ENCODE data around the gene GASK1A. TPM values are rescaled to one million over a fixed set of nuclear protein-coding genes. Genes with fewer than 3 reads are reported as not detected.

The GASK1A gene
- total and polyA plus RNA-seq, 2 of the 8 experiments (the other 6 are each of a cell fraction or from before 2014, with no cell fraction given), result 4.7 to 7.9 TPM

DNA sequence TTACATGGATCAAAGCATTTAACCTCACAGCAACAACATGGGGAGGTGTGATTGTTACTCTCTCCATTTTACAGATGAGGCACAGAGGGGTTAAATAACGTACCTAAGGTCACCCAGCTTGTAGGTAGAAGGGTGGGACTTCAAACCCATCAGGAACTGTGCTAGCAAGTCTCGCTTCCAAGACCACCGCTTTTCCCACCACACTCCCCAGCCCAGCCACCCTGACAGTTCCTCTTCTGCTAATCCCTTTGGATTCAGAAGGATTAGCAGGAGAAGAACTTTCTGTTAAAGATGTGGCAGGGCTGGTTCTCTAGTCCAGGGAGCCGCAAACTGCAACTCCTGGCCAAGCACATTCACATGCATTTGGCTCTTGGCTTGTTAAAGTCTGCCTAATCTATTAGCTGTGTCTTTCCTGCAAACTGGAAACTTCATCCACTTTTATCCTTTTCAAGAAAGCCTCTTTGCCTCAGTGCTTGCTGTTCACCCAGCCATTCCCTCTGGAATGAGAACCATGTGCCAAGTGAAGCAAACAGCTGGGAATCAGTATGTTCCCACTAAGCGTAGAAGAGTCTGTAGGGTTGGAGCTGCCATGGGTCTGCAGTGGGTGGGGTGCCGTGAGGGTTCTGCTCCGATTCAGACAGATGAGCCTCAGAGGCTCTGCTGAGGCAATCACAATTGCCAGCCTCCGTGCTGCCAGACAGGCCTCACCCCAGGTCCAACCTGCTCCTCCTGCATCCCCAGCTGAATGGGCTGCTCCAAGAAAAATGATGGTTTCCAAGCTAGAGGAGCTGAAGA is 82.2 kb downstream of the GASK1A start:
- Histone ChIP-seq H2BK20ac (ENCODE audit: low read length) (no peak overlapping the region), H2AFZ (ENCODE audit: low read length) (no peak overlapping the region), H4K5ac (ENCODE audit: insufficient read length, low read depth, low read length) (no peak overlapping the region), H3K9me3 (ENCODE audit: insufficient read depth in 2 of 2, low read depth in 1 of 2, low read length in 1 of 2) (peaks cover 3 to 21% of the 10 kb centered on the region in 2 experiments; a peak in 2 of 4 replicates), H2BK12ac (ENCODE audit: low read depth, low read length) (no peak overlapping the region), H2BK15ac (ENCODE audit: low read length) (no peak overlapping the region), H4K20me1 (replicated peaks in 1 of 2; ENCODE audit: control insufficient read depth in 1 of 2, insufficient read depth in 2 of 2, low read length in 2 of 2) (no peaks in the 10 kb centered on the region), H3K23ac (ENCODE audit: insufficient read length) (no peak overlapping the region), H3K4ac (replicated peaks; ENCODE audit: insufficient read length, low read depth, low read length) (no peak overlapping the region), H2BK5ac (ENCODE audit: low read depth, low read length) (no peak overlapping the region), H3K4me3 (ENCODE audit: extremely low read depth in 1 of 4, insufficient read depth in 2 of 4, low read depth in 3 of 4, low read length in 4 of 4) (no peak overlapping the region), H3K4me1 (replicated peaks in 1 of 4; ENCODE audit: control insufficient read depth in 3 of 4, insufficient read depth in 4 of 4, low read length in 3 of 4) (peaks cover 0 to 3% (median 0%) of the 10 kb centered on the region in 4 experiments; a peak in 1 of 7 replicates), H3K36me3 (ENCODE audit: control insufficient read depth in 2 of 4, insufficient read depth in 4 of 4, low read length in 3 of 4) (peaks cover 0 to 4% (median 2%) of the 10 kb centered on the region in 4 experiments; a peak in 3 of 8 replicates), H3K27me3 (replicated peaks in 1 of 4; ENCODE audit: control insufficient read depth in 3 of 4, extremely low read depth in 1 of 4, insufficient read depth in 3 of 4, low read length in 3 of 4) (no peaks in the 10 kb centered on the region), H2BK120ac (replicated peaks; ENCODE audit: low read depth, low read length) (no peak overlapping the region), H3K79me1 (ENCODE audit: low read depth, low read length) (no peaks in the 10 kb centered on the region), H3K14ac (ENCODE audit: insufficient read length) (no peak overlapping the region), H3K23me2 (ENCODE audit: low read depth, low read length) (no peaks in the 10 kb centered on the region), H2AK5ac (ENCODE audit: low read depth, low read length) (no peak overlapping the region), H3K79me2 (ENCODE audit: control insufficient read depth in 1 of 2, insufficient read depth in 2 of 2, low read length in 2 of 2) (no peaks in the 10 kb centered on the region), H3K9ac (replicated peaks in 1 of 4; ENCODE audit: extremely low read depth in 1 of 4, low read depth in 3 of 4, low read length in 3 of 4) (no peak overlapping the region), H4K91ac (replicated peaks; ENCODE audit: insufficient read length, low read length) (no peak overlapping the region), H3K27ac (ENCODE audit: low read depth, low read length) (no peak overlapping the region), H3K18ac (ENCODE audit: extremely low read depth, low read length) (no peak overlapping the region), H3K56ac (replicated peaks; ENCODE audit: insufficient read length, low read depth, low read length) (no peak overlapping the region), H3K4me2 (ENCODE audit: insufficient read depth in 1 of 2, low read depth in 2 of 2, low read length in 2 of 2) (no peak overlapping the region), H4K8ac (ENCODE audit: extremely low read depth, insufficient read depth, low read length) (no peak overlapping the region)
- WGBS, 2 experiments (ENCODE audit: extremely low coverage in 1 of 2, insufficient coverage in 1 of 2, insufficient read length in 1 of 2, insufficient replicate concordance in 2 of 2, low coverage in 1 of 2, low lambda C conversion rate in 2 of 2, missing lambda C conversion rate in 1 of 2), result 91% methylated on average over 8 of the region's 8 CpGs; no CpG with 5 or more reads in 1 of the 2 experiments
- FAIRE-seq (no peak), DNase-seq (ENCODE audit: low read depth in 1 of 2, low spot score in 2 of 2) (no peak)
- CTCF ChIA-PET (ENCODE audit: partially characterized antibody), result interaction anchor here (1.3 to 1.5 kb wide), 2 partner anchors 24 to 99 kb away, joined by 3 to 5 read pairs; no protein-coding TSS in a partner anchor
- POLR2A ChIA-PET (ENCODE audit: partially characterized antibody), result no interaction called here
- TF ChIP-seq GABPA (IDR thresholded peaks at IDR 0.05; ENCODE audit: borderline replicate concordance, insufficient read depth, low read length) (no peak), SIX5 (IDR thresholded peaks at IDR 0.05; ENCODE audit: low read depth, low read length) (no peak), KDM4A (IDR thresholded peaks at IDR 0.05; ENCODE audit: low read depth, low read length, severe bottlenecking) (no peak), EZH2 (IDR thresholded peaks at IDR 0.05; ENCODE audit: low read depth, low read length, severe bottlenecking) (no peak), FOSL1 (IDR thresholded peaks at IDR 0.05; ENCODE audit: insufficient read depth, low read depth, low read length) (no peak), CHD2 (IDR thresholded peaks at IDR 0.05; ENCODE audit: low read length) (no peak), CEBPB (IDR thresholded peaks at IDR 0.05; ENCODE audit: low read depth, low read length) (no peak)
- TF ChIP-seq, protein P1, sequence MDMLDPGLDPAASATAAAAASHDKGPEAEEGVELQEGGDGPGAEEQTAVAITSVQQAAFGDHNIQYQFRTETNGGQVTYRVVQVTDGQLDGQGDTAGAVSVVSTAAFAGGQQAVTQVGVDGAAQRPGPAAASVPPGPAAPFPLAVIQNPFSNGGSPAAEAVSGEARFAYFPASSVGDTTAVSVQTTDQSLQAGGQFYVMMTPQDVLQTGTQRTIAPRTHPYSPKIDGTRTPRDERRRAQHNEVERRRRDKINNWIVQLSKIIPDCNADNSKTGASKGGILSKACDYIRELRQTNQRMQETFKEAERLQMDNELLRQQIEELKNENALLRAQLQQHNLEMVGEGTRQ (IDR thresholded peaks at IDR 0.05; ENCODE audit: low read length), result no peak
- TF ChIP-seq, protein P2, sequence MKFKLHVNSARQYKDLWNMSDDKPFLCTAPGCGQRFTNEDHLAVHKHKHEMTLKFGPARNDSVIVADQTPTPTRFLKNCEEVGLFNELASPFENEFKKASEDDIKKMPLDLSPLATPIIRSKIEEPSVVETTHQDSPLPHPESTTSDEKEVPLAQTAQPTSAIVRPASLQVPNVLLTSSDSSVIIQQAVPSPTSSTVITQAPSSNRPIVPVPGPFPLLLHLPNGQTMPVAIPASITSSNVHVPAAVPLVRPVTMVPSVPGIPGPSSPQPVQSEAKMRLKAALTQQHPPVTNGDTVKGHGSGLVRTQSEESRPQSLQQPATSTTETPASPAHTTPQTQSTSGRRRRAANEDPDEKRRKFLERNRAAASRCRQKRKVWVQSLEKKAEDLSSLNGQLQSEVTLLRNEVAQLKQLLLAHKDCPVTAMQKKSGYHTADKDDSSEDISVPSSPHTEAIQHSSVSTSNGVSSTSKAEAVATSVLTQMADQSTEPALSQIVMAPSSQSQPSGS (IDR thresholded peaks at IDR 0.05; ENCODE audit: low read length), result no peak
